Mesodermal cell (in vitro differentiated cells): ENCODE measurements around the gene TMPRSS15. TPM values are rescaled to one million over a fixed set of nuclear protein-coding genes. Genes with fewer than 3 reads are reported as not detected.

Source experiments
- H3K27ac ChIP-seq: 2 replicates; pipeline ENCODE4 v1.7.0; 2013; ENCODE audit warnings: mild to moderate bottlenecking, low read depth, low read length, moderate library complexity; ENCODE audit not compliant: severe bottlenecking
- H3K36me3 ChIP-seq: 2 replicates; pipeline ENCODE4 v1.7.1; 2013; ENCODE audit warnings: mild to moderate bottlenecking, low read length, moderate library complexity; ENCODE audit not compliant: control insufficient read depth, insufficient read depth
- H3K4me1 ChIP-seq: one replicate; pipeline ENCODE4 v1.7.1; 2013; ENCODE audit warnings: mild to moderate bottlenecking, low read length; ENCODE audit not compliant: insufficient read depth, control insufficient read depth, poor library complexity, severe bottlenecking
- H3K4me3 ChIP-seq: 2 replicates; pipeline ENCODE4 v1.7.0; 2013; ENCODE audit warnings: low read length, control low read depth, mild to moderate bottlenecking; ENCODE audit not compliant: insufficient read depth, poor library complexity, severe bottlenecking; ENCODE audit errors: extremely low read depth
- H3K9me3 ChIP-seq: 2 replicates; pipeline ENCODE4 v1.7.1; 2013; ENCODE audit warnings: mild to moderate bottlenecking, low read length, moderate library complexity; ENCODE audit not compliant: control insufficient read depth
- WGBS, 2 experiments: methylation state at CpG; one replicate each; pipeline ENCODE4 v1.1.5; 2013; ENCODE audit warnings: missing lambda C conversion rate in 2 of 2; ENCODE audit not compliant: insufficient coverage in 2 of 2; 5-methylcytosine and 5-hydroxymethylcytosine counted together
- polyA plus RNA-seq, 2 experiments: library from polyadenylated mRNA; stranded (reverse); fragments of 50-300 nt; gene quantifications; one replicate each; pipeline ENCODE4 v1.2.3, GENCODE V29; 2013

TMPRSS15 gene
- not detected for polyA plus RNA-seq (2013, experiment 1 of 2)
- not detected for polyA plus RNA-seq (2013, experiment 2 of 2)

- peaks cover 6% of the 10 kb centered on the region for H3K9me3 ChIP-seq
- H3K36me3 ChIP-seq = no peaks in the 10 kb centered on the region
- no peaks in the 10 kb centered on the region for H3K4me1 ChIP-seq
- no peak within 1 kb of the TSS for H3K4me3 ChIP-seq
- no peak within 1 kb of the TSS for H3K27ac ChIP-seq
- 78 to 80% methylated on average over 1 of the region's 1 CpG for WGBS, 2 experiments
Observed at GRCh38 chr21:18403735-18404450, at the start of gene TMPRSS15. TSS of gene TMPRSS15 (minus strand) at chr21:18403785. CDS start at chr21:18403622, 163 bp downstream.

GRCh38 chr21:18451670-18452069, 48.1 kb upstream of the TMPRSS15 start:
- H3K9me3 ChIP-seq = no peaks in the 10 kb centered on the region
- H3K4me1 ChIP-seq = no peaks in the 10 kb centered on the region
- no peak overlapping the region for H3K4me3 ChIP-seq
- WGBS, 2 experiments = no CpG with 5 or more reads among the region's 2 CpGs
- H3K27ac ChIP-seq = no peak overlapping the region
- H3K36me3 ChIP-seq = no peaks in the 10 kb centered on the region

- no peak overlapping the region for H3K27ac ChIP-seq
- H3K36me3 ChIP-seq = no peaks in the 10 kb centered on the region
- H3K9me3 ChIP-seq = no peaks in the 10 kb centered on the region
- H3K4me1 ChIP-seq = no peaks in the 10 kb centered on the region
- 60 to 67% methylated on average over 1 of the region's 8 CpGs for WGBS, 2 experiments
- H3K4me3 ChIP-seq = no peak overlapping the region
Observed at GRCh38 chr21:18449605-18450550, 46.3 kb upstream of the TMPRSS15 start.

GRCh38 chr21:18443701-18444100, 40.1 kb upstream of the TMPRSS15 start:
- H3K4me3 ChIP-seq = no peak overlapping the region
- no peaks in the 10 kb centered on the region for H3K9me3 ChIP-seq
- no peak overlapping the region for H3K27ac ChIP-seq
- H3K4me1 ChIP-seq = no peaks in the 10 kb centered on the region
- WGBS, 2 experiments = 84 to 90% methylated on average over 4 to 6 of the region's 6 CpGs
- H3K36me3 ChIP-seq = no peaks in the 10 kb centered on the region

GRCh38 chr21:18443085-18443484, 39.5 kb upstream of the TMPRSS15 start:
- H3K36me3 ChIP-seq = no peaks in the 10 kb centered on the region
- no peak overlapping the region for H3K4me3 ChIP-seq
- no peaks in the 10 kb centered on the region for H3K4me1 ChIP-seq
- no peaks in the 10 kb centered on the region for H3K9me3 ChIP-seq
- 71 to 78% methylated on average over 5 to 6 of the region's 7 CpGs for WGBS, 2 experiments
- H3K27ac ChIP-seq = no peak overlapping the region

GRCh38 chr21:18430341-18430740, 26.8 kb upstream of the TMPRSS15 start:
- H3K9me3 ChIP-seq = no peaks in the 10 kb centered on the region
- no peaks in the 10 kb centered on the region for H3K4me1 ChIP-seq
- no peaks in the 10 kb centered on the region for H3K36me3 ChIP-seq
- H3K27ac ChIP-seq = no peak overlapping the region
- H3K4me3 ChIP-seq = no peak overlapping the region
- WGBS, 2 experiments = 80% methylated on average over 1 of the region's 2 CpGs

GRCh38 chr21:18424276-18424675, 20.7 kb upstream of the TMPRSS15 start:
- 93 to 97% methylated on average over 3 of the region's 4 CpGs for WGBS, 2 experiments

GRCh38 chr21:18417141-18417790, 13.7 kb upstream of the TMPRSS15 start:
- no peaks in the 10 kb centered on the region for H3K4me1 ChIP-seq
- H3K9me3 ChIP-seq = no peaks in the 10 kb centered on the region
- no peak overlapping the region for H3K4me3 ChIP-seq
- no CpG with 5 or more reads among the region's 3 CpGs for whole genome bisulfite sequencing, 2 experiments
- H3K36me3 ChIP-seq = no peaks in the 10 kb centered on the region
- no peak overlapping the region for H3K27ac ChIP-seq

More at GRCh38 chr21:18424276-18424675, 20.7 kb upstream of the TMPRSS15 start:
- Histone ChIP-seq H3K4me1 (no peaks in the 10 kb centered on the region), H3K27ac (no peak overlapping the region), H3K9me3 (no peaks in the 10 kb centered on the region), H3K36me3 (no peaks in the 10 kb centered on the region), H3K4me3 (no peak overlapping the region)

- no peaks in the 10 kb centered on the region for H3K9me3 ChIP-seq
- 20 to 60% methylated on average over 1 to 4 of the region's 5 CpGs for WGBS, 2 experiments
- H3K4me3 ChIP-seq = no peak overlapping the region
- H3K4me1 ChIP-seq = no peaks in the 10 kb centered on the region
- peak overlapping the region; percentile 19 for H3K27ac ChIP-seq
- H3K36me3 ChIP-seq = no peaks in the 10 kb centered on the region
Observed at GRCh38 chr21:18411565-18411964, 8.0 kb upstream of the TMPRSS15 start.

GRCh38 chr21:18409579-18409978, 6.0 kb upstream of the TMPRSS15 start:
- WGBS, 2 experiments = no CpG with 5 or more reads among the region's 1 CpG
- Histone ChIP-seq H3K4me3 (no peak overlapping the region), H3K4me1 (no peaks in the 10 kb centered on the region), H3K9me3 (no peaks in the 10 kb centered on the region), H3K27ac (no peak overlapping the region), H3K36me3 (no peaks in the 10 kb centered on the region)
